ENCODE results near the gene ZNF511. TPM values are rescaled to one million over a fixed set of nuclear protein-coding genes. Genes with fewer than 3 reads are reported as not detected.

The ZNF511 gene
- polyA plus RNA-seq, 2 donors: 28.4 to 41.7 TPM

DNA sequence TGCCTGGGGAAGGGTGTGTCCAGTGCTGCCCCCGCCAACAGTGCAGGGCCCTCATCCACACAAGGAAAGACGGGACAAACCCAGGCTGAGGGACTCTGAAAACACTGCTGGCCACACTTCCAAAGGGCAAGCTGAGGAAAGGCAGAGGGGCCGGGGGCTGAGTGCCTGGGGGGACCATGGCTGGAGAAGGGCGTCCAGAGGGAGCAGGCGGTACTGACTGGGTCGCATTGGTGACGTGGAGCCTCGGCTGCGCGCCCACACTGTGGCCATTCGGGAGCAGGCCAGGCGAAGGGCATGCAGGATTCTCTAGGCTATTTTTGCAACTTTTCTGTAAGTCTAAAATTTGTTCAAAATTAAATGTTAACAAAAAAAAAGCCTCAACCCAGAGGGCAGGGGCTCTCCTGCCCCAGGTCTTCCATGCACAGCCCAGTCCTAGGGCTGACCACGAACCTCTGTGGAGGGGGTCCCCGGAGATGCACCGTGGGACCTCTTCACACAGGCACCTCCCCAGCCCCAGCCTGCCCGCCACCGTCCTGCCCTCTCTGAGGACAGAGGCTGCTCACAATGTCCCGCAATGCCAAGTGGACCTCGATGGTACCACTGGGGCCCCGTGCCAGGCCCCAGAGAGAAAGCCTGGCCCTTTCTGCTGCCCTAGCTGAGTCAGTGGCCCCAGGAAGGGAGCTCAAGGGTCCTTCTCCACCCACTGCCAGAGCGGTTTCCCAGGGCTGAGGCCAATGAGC, 42.5 kb upstream of the ZNF511 start:
- Histone ChIP-seq H3K27ac (ENCODE audit: low read depth in 2 of 2, low read length in 1 of 2) (no peak overlapping the region), H3K4me1 (ENCODE audit: control insufficient read depth in 2 of 2, insufficient read depth in 2 of 2, low read length in 1 of 2) (peaks cover 0 to 13% of the 10 kb centered on the region in 2 donors), H3K27me3 (ENCODE audit: control insufficient read depth in 1 of 2, insufficient read depth in 2 of 2, low read length in 2 of 2) (no peaks in the 10 kb centered on the region), H3K9me3 (ENCODE audit: control insufficient read depth in 2 of 2, insufficient read depth in 1 of 2, low read depth in 1 of 2, low read length in 1 of 2) (no peaks in the 10 kb centered on the region), H3K4me3 (ENCODE audit: low read depth in 1 of 2, low read length in 2 of 2) (no peak overlapping the region), H3K36me3 (ENCODE audit: control insufficient read depth in 2 of 2, insufficient read depth in 2 of 2, low read length in 1 of 2) (peaks cover 0 to 8% of the 10 kb centered on the region in 2 donors)
- WGBS, 2 donors: 76 to 88% methylated on average over 21 of the region's 21 CpGs

DNA sequence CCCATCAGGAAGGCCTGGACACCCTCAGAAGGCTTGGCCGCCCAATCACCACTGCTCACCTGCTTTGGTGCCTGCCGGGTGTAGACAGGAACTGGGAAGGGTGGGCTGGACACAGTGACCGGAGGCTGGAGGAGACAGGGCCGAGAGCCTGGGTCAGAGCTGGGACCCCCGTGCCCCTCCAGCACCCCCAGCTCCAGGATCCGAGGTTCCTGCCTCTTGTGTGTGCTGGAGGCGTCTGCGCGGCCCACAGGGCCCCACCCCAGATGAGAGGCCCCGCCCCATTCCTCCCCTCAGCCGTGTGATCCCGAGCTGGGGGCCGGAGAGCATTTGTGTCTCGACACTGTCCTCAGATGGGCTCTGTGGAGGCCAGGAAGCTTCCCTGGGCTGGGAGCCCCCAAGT, 41.4 kb upstream of the ZNF511 start:
- peaks cover 0 to 10% of the 10 kb centered on the region in 2 donors for H3K4me1 ChIP-seq (ENCODE audit: control insufficient read depth in 2 of 2, insufficient read depth in 2 of 2, low read length in 1 of 2)
- H3K4me3 ChIP-seq (ENCODE audit: low read depth in 1 of 2, low read length in 2 of 2): no peak overlapping the region
- no peaks in the 10 kb centered on the region for H3K27me3 ChIP-seq (ENCODE audit: control insufficient read depth in 1 of 2, insufficient read depth in 2 of 2, low read length in 2 of 2)
- no peaks in the 10 kb centered on the region for H3K9me3 ChIP-seq (ENCODE audit: control insufficient read depth in 2 of 2, insufficient read depth in 1 of 2, low read depth in 1 of 2, low read length in 1 of 2)
- peaks cover 0 to 8% of the 10 kb centered on the region in 2 donors for H3K36me3 ChIP-seq (ENCODE audit: control insufficient read depth in 2 of 2, insufficient read depth in 2 of 2, low read length in 1 of 2)
- H3K27ac ChIP-seq (ENCODE audit: low read depth in 2 of 2, low read length in 1 of 2): no peak overlapping the region
- WGBS, 2 donors: 76 to 81% methylated on average over 14 of the region's 14 CpGs

DNA sequence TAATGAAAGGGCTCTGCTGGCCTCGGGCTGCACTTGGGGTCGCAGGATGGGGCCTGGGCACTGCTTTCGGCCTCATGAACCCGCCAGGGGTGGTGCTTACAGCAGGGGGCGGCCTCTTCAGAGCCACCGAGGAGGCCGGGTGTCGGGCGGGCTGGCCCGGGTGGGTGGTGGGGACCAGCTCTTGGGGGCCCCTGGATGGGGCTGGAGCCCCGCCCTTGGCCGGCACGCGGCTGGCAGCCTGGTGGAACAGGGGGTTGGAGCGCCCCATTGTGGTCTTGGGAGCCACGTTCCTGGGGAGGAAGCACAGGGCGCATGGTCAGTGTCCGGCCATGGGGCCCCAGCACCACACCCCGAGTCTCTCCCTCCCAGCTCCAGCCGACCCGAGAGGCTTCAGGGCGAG, 40.9 kb upstream of the ZNF511 start:
- peaks cover 0 to 7% of the 10 kb centered on the region in 2 donors for H3K4me1 ChIP-seq (ENCODE audit: control insufficient read depth in 2 of 2, insufficient read depth in 2 of 2, low read length in 1 of 2)
- peaks cover 0 to 8% of the 10 kb centered on the region in 2 donors for H3K36me3 ChIP-seq (ENCODE audit: control insufficient read depth in 2 of 2, insufficient read depth in 2 of 2, low read length in 1 of 2)
- WGBS, 2 donors: 86 to 88% methylated on average over 17 to 22 of the region's 22 CpGs
- no peak overlapping the region for H3K4me3 ChIP-seq (ENCODE audit: low read depth in 1 of 2, low read length in 2 of 2)
- no peaks in the 10 kb centered on the region for H3K9me3 ChIP-seq (ENCODE audit: control insufficient read depth in 2 of 2, insufficient read depth in 1 of 2, low read depth in 1 of 2, low read length in 1 of 2)
- H3K27me3 ChIP-seq (ENCODE audit: control insufficient read depth in 1 of 2, insufficient read depth in 2 of 2, low read length in 2 of 2): no peaks in the 10 kb centered on the region
- no peak overlapping the region for H3K27ac ChIP-seq (ENCODE audit: low read depth in 2 of 2, low read length in 1 of 2)

DNA sequence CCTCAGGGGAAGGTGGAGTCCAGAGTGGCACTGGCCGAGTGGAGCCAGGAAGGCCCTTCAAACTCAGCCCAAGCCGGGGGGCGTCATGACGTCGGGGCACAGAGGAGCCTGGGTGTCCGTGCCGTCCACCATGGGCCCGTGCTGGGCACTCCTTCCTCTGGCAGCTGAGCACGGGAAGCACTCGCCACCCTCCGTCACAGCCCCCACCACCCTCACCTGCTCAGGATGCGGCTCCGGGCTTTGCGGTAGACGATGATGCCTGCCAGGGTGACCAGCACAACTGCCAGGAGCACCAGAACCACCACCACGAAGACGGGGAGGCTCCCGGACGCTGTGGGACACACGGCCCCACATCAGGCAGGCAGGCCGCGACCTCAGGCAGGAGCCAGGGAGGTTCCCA, 40.2 kb upstream of the ZNF511 start:
- H3K36me3 ChIP-seq (ENCODE audit: control insufficient read depth in 2 of 2, insufficient read depth in 2 of 2, low read length in 1 of 2): peaks cover 0 to 8% of the 10 kb centered on the region in 2 donors

DNA sequence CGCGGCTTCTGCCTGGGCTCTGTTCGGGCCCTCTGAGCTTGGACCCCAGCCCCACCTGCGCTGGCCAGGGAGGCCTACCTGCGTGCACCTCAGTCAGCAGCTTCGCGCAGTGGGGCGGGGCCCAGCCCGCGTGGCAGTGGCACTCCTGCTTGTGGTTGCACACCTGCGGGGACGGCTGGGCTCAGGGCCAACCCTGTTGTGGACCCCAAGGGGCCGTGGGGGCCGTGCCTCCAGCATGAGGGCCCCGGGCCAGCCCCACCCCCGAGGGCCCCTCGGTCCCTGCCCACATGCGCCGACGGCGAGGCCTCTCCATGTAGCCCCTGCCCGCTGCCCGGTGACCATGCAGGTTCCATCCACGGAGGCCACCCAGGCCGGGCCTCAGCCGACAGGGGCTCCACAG, 39.3 kb upstream of the ZNF511 start:
- WGBS, 2 donors: 88 to 89% methylated on average over 21 to 26 of the region's 26 CpGs
- Histone ChIP-seq H3K36me3 (ENCODE audit: control insufficient read depth in 2 of 2, insufficient read depth in 2 of 2, low read length in 1 of 2) (peaks cover 0 to 8% of the 10 kb centered on the region in 2 donors), H3K4me3 (ENCODE audit: low read depth in 1 of 2, low read length in 2 of 2) (no peak overlapping the region), H3K27ac (ENCODE audit: low read depth in 2 of 2, low read length in 1 of 2) (no peak overlapping the region), H3K9me3 (ENCODE audit: control insufficient read depth in 2 of 2, insufficient read depth in 1 of 2, low read depth in 1 of 2, low read length in 1 of 2) (no peaks in the 10 kb centered on the region), H3K27me3 (ENCODE audit: control insufficient read depth in 1 of 2, insufficient read depth in 2 of 2, low read length in 2 of 2) (no peaks in the 10 kb centered on the region), H3K4me1 (ENCODE audit: control insufficient read depth in 2 of 2, insufficient read depth in 2 of 2, low read length in 1 of 2) (no peaks in the 10 kb centered on the region)

More for the DNA sequence above, 40.2 kb upstream of the ZNF511 start:
- Histone ChIP-seq H3K4me1 (ENCODE audit: control insufficient read depth in 2 of 2, insufficient read depth in 2 of 2, low read length in 1 of 2) (peaks cover 0 to 3% of the 10 kb centered on the region in 2 donors), H3K27me3 (ENCODE audit: control insufficient read depth in 1 of 2, insufficient read depth in 2 of 2, low read length in 2 of 2) (no peaks in the 10 kb centered on the region), H3K9me3 (ENCODE audit: control insufficient read depth in 2 of 2, insufficient read depth in 1 of 2, low read depth in 1 of 2, low read length in 1 of 2) (no peaks in the 10 kb centered on the region), H3K4me3 (ENCODE audit: low read depth in 1 of 2, low read length in 2 of 2) (no peak overlapping the region), H3K27ac (ENCODE audit: low read depth in 2 of 2, low read length in 1 of 2) (no peak overlapping the region)
- 91 to 97% methylated on average over 19 to 22 of the region's 22 CpGs for WGBS, 2 donors

DNA sequence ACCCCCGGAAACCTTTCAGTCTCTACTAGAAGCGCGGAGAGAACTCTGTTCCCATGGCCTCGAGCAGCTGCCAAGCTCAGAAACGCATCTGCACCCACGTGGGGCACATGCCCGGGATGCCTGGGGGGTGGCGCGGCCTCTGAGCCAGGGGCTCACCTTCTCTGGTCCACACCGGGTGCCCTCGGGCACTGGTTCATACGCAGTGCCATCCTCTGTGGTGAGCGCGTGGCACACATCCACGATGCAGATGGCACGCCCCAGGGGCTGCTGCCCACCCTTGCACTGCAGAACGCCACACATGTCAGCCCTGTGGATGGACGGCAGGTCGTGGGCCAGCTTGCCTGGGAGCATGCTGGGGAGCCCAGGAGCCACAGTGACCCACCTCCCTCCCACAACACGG, 38.5 kb upstream of the ZNF511 start:
- Histone ChIP-seq H3K36me3 (ENCODE audit: control insufficient read depth in 2 of 2, insufficient read depth in 2 of 2, low read length in 1 of 2) (peaks cover 0 to 8% of the 10 kb centered on the region in 2 donors), H3K27ac (ENCODE audit: low read depth in 2 of 2, low read length in 1 of 2) (no peak overlapping the region), H3K4me3 (ENCODE audit: low read depth in 1 of 2, low read length in 2 of 2) (no peak overlapping the region), H3K9me3 (ENCODE audit: control insufficient read depth in 2 of 2, insufficient read depth in 1 of 2, low read depth in 1 of 2, low read length in 1 of 2) (no peaks in the 10 kb centered on the region), H3K27me3 (ENCODE audit: control insufficient read depth in 1 of 2, insufficient read depth in 2 of 2, low read length in 2 of 2) (no peaks in the 10 kb centered on the region), H3K4me1 (ENCODE audit: control insufficient read depth in 2 of 2, insufficient read depth in 2 of 2, low read length in 1 of 2) (no peaks in the 10 kb centered on the region)
- WGBS, 2 donors: 86 to 89% methylated on average over 20 of the region's 20 CpGs

DNA sequence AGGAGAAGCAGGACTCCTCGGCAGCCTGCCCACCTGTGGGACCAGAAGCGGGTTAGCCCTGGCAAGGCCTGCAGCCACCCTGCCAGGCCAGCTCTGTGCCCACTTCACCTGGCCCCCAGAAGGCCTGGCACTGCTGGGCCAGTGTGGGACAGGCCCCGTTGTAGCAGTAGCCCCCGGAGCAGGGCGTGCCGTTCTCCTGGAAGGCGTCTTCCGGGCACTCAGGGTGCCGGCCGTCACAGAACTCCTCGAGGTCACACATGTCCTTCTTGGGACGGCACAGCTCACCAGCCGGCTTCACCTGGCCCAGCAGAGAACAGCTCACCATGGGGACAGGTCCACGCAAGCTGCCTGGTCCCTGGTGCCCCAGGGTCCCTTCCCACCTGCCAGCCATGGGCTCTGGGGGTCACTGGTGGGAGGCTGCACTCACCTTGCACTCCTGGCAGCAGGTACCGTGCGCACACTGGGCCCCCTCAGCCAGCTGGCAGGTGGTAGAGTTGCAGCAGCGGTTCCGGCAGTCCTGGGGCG, 37.9 kb upstream of the ZNF511 start:
- 80 to 87% methylated on average over 19 of the region's 19 CpGs for WGBS, 2 donors
- no peaks in the 10 kb centered on the region for H3K9me3 ChIP-seq (ENCODE audit: control insufficient read depth in 2 of 2, insufficient read depth in 1 of 2, low read depth in 1 of 2, low read length in 1 of 2)
- H3K4me1 ChIP-seq (ENCODE audit: control insufficient read depth in 2 of 2, insufficient read depth in 2 of 2, low read length in 1 of 2): peaks cover 0 to 2% of the 10 kb centered on the region in 2 donors
- no peak overlapping the region for H3K4me3 ChIP-seq (ENCODE audit: low read depth in 1 of 2, low read length in 2 of 2)
- no peaks in the 10 kb centered on the region for H3K27me3 ChIP-seq (ENCODE audit: control insufficient read depth in 1 of 2, insufficient read depth in 2 of 2, low read length in 2 of 2)
- H3K36me3 ChIP-seq (ENCODE audit: control insufficient read depth in 2 of 2, insufficient read depth in 2 of 2, low read length in 1 of 2): peaks cover 0 to 8% of the 10 kb centered on the region in 2 donors
- no peak overlapping the region for H3K27ac ChIP-seq (ENCODE audit: low read depth in 2 of 2, low read length in 1 of 2)

DNA sequence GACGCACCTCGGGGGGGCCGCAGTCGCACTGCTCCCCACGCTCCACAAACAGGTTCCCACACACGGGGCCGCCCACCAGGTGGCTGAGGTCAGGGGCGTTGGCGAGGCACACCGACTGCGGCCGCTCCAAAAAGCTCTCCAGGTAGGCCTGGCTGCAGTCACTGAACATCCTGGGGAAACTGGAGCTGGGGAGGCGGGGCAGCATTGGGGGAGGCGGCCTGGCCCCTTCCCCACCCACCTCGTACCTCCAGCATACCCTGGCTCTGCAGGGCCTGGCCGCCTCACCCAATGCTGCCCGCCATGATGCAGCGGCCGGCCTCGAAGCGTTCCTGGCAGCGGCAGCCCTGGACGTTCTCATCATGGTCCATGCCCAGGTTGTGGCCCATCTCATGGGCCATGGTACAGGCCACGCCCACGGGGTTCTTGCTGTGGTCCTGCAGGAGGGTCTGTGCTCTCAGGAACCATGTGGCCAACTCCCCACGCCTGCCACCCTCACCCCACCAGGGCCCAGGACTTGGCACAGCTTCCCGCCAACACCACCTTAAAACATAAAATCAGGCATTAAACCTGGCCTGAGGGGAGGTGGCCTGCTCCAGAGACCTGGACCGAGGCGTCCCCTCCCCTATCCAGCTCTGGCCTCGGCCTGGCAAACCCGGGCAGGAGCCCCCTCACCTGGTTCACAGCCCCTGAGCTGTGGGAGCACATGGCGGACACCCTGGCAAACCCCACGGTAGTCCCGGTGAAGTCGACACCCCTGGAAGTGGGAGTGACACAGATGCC, 37.0 kb upstream of the ZNF511 start:
- Histone ChIP-seq H3K27me3 (ENCODE audit: control insufficient read depth in 1 of 2, insufficient read depth in 2 of 2, low read length in 2 of 2) (no peaks in the 10 kb centered on the region), H3K4me1 (ENCODE audit: control insufficient read depth in 2 of 2, insufficient read depth in 2 of 2, low read length in 1 of 2) (peaks cover 0 to 5% of the 10 kb centered on the region in 2 donors), H3K27ac (ENCODE audit: low read depth in 2 of 2, low read length in 1 of 2) (no peak overlapping the region), H3K9me3 (ENCODE audit: control insufficient read depth in 2 of 2, insufficient read depth in 1 of 2, low read depth in 1 of 2, low read length in 1 of 2) (no peaks in the 10 kb centered on the region), H3K4me3 (ENCODE audit: low read depth in 1 of 2, low read length in 2 of 2) (no peak overlapping the region), H3K36me3 (ENCODE audit: control insufficient read depth in 2 of 2, insufficient read depth in 2 of 2, low read length in 1 of 2) (peaks cover 0 to 6% of the 10 kb centered on the region in 2 donors)
- 79% methylated on average over 34 to 35 of the region's 35 CpGs for WGBS, 2 donors

DNA sequence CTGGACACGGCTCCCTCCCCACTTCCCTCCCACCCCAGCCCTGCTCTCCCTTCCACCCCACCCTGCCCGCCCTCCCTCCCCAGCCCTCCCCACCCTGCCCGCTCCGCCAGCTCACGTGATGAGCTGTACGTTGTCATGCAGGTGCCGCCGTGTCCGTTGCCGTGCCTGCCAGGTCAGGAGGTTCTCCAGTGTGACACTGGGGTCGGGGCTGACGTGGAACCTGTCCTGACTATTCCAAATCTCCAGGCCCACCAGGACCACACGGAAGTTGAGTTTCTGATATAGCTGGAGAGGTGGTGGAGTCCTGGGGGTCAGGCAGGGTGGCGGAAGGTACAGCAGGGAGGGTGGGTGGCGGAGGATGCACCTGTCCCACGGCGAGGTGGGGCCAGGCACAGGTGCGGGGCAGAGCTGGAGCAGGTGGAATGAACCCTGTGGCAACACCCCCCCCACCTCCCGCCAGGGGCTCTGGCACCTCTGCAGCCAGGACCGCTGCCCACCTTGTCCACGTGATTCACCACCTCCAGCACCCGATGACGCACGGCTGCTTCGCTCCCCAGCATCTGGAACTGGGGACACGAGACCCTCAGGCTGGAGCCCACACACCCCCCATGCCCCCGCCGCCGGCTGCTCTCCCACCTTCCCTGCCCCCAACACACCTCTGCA, 36.3 kb upstream of the ZNF511 start:
- no peaks in the 10 kb centered on the region for H3K9me3 ChIP-seq (ENCODE audit: control insufficient read depth in 2 of 2, insufficient read depth in 1 of 2, low read depth in 1 of 2, low read length in 1 of 2)
- peaks cover 0 to 6% of the 10 kb centered on the region in 2 donors for H3K36me3 ChIP-seq (ENCODE audit: control insufficient read depth in 2 of 2, insufficient read depth in 2 of 2, low read length in 1 of 2)
- H3K27ac ChIP-seq (ENCODE audit: low read depth in 2 of 2, low read length in 1 of 2): no peak overlapping the region
- H3K27me3 ChIP-seq (ENCODE audit: control insufficient read depth in 1 of 2, insufficient read depth in 2 of 2, low read length in 2 of 2): no peaks in the 10 kb centered on the region
- peaks cover 2 to 5% of the 10 kb centered on the region in 2 donors for H3K4me1 ChIP-seq (ENCODE audit: control insufficient read depth in 2 of 2, insufficient read depth in 2 of 2, low read length in 1 of 2)
- 78 to 80% methylated on average over 21 to 29 of the region's 29 CpGs for WGBS, 2 donors
- no peak overlapping the region for H3K4me3 ChIP-seq (ENCODE audit: low read depth in 1 of 2, low read length in 2 of 2)

All from esophagus (tissue), 2 donors.